Astrocyte of the spinal cord (primary cell): ENCODE measurements around the gene ACOX3.
A peak's percentile ranks its signal among the peaks of the same experiment; 100 is the strongest.

Experiments used
- DNase-seq: peaks from one replicate; pipeline ENCODE4 v3.0.0; 2011; ENCODE audit warnings: low read depth, low spot score
- H3K4me3 ChIP-seq: 2 replicates; pipeline ENCODE4 v1.5.1; 2011; ENCODE audit warnings: low read depth, mild to moderate bottlenecking, low read length, moderate library complexity
- CTCF ChIP-seq: IDR thresholded peaks from 2 replicates; pipeline ENCODE4 v1.5.1; 2012; ENCODE audit warnings: low read depth, mild to moderate bottlenecking, low read length, inconsistent platforms
- in situ Hi-C: cut with HindIII; loops from 2 replicates; pipeline ENCODE4 v1.10.0; 2017; ENCODE audit warnings: low sequenced_read_pairs

The ACOX3 gene

GRCh38 chr4:8396762-8397406 lies 43.6 kb downstream of the ACOX3 start:
- TF ChIP-seq CTCF = no peak
- in situ Hi-C loops = no loop called here
- DNase-seq = no peak
- no peak overlapping the region for H3K4me3 ChIP-seq

GRCh38 chr4:8395504-8396296 lies 44.8 kb downstream of the ACOX3 start:
- H3K4me3 ChIP-seq = no peak overlapping the region
- in situ Hi-C loops = no loop called here
- no peak for TF ChIP-seq CTCF
- DNase-seq = no peak

GRCh38 chr4:8394806-8395205 lies 45.7 kb downstream of the ACOX3 start:
- TF ChIP-seq CTCF = no peak
- in situ Hi-C loops = no loop called here
- no peak overlapping the region for H3K4me3 ChIP-seq

GRCh38 chr4:8394061-8394519 lies 46.4 kb downstream of the ACOX3 start:
- DNase-seq = peak; percentile 68

More at GRCh38 chr4:8394806-8395205, 45.7 kb downstream of the ACOX3 start:
- DNase-seq = no peak

GRCh38 chr4:8393593-8394038 lies 46.9 kb downstream of the ACOX3 start:
- H3K4me3 ChIP-seq = no peak overlapping the region
- in situ Hi-C loops = no loop called here
- DNase-seq = peak; percentile 97
- TF ChIP-seq CTCF = peak; percentile 30

More at GRCh38 chr4:8394061-8394519, 46.4 kb downstream of the ACOX3 start:
- no peak for TF ChIP-seq CTCF
- H3K4me3 ChIP-seq = no peak overlapping the region
- in situ Hi-C loops = no loop called here

- TF ChIP-seq CTCF = no peak
- DNase-seq = peak; percentile 25
- H3K4me3 ChIP-seq = no peak overlapping the region
- in situ Hi-C loops = no loop called here
Observed at GRCh38 chr4:8392591-8393190, 47.8 kb downstream of the ACOX3 start.
